IPS-15b (cell line): ENCODE measurements around the gene UBE2L3.
"Not testable (repeated sequence)": the region's sequence is repeated elsewhere in the genome, so short reads cannot be mapped to it uniquely, and the experiment has no call there.

ENCODE experiments used
- H3K27me3 ChIP-seq: one replicate; pipeline ENCODE4 v1.6.1; 2013; ENCODE audit warnings: low read length; ENCODE audit not compliant: control insufficient read depth, insufficient read depth
- H3K36me3 ChIP-seq: one replicate; pipeline ENCODE4 v1.6.1; 2013; ENCODE audit warnings: low read length; ENCODE audit not compliant: control insufficient read depth, insufficient read depth
- H3K4me1 ChIP-seq: one replicate; pipeline ENCODE4 v1.6.1; 2013; ENCODE audit warnings: mild to moderate bottlenecking, low read length; ENCODE audit not compliant: control insufficient read depth, insufficient read depth
- H3K4me3 ChIP-seq: one replicate; pipeline ENCODE4 v1.5.1; 2013; ENCODE audit warnings: low read depth, low read length
- H3K9ac ChIP-seq: one replicate; pipeline ENCODE4 v1.6.1; 2013; ENCODE audit warnings: low read depth, mild to moderate bottlenecking, low read length
- H3K9me3 ChIP-seq: one replicate; pipeline ENCODE4 v1.6.1; 2013; ENCODE audit warnings: mild to moderate bottlenecking, low read length; ENCODE audit not compliant: control insufficient read depth, insufficient read depth

Gene UBE2L3

DNA sequence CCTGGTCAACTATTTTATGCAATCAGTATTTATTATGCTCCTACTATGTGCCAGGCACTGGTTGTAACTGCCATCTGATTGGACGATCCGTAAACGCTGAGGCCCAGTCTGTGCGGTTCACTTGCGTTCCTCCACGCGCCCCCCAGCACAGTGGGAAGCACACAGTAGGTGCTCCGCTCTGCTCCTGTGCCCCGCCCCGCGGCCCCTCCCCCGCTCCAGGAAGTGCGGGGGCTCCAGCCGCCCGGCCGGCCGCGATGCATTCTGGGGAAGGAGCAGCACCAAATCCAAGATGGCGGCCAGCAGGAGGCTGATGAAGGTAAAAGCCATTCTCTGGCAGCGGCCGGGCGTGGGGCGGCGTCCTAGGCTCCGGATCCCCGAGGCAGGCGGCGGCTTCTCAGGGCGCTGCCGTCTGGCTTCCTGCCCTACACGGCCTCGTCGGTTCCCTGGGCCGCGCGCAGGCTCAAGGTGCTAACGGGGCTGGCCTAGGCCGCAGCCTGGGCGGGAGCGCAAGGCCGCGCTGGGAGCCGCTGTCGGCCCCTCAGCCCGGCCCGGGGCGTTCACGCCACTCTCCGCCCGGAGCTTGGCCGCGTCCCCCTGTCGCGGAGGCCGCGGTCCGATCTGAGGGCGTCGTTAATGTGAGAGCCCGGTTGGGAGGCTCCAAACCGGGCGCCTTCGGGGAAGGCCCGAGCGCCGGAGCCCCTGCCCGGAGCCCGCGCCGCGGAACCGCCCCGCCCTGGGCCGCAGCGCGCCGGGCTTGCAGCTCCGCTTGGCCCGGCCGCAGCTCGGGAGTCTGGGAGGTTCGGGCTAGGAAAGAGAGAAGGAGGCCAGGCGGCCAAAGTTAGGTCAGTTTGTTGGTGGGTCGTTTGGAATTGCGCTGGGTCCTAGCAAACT, at the start of gene UBE2L3:
Gene UBE2L3 (plus strand): TSS at position 259 of the 891 bp plus-strand sequence. CDS start 31 bp downstream, at position 290.
- peaks cover 8% of the 10 kb centered on the region for H3K4me1 ChIP-seq
- peak within 1 kb of the TSS; percentile 96 for H3K9ac ChIP-seq
- H3K27me3 ChIP-seq: no peaks in the 10 kb centered on the region
- no peaks in the 10 kb centered on the region for H3K9me3 ChIP-seq
- no peaks in the 10 kb centered on the region for H3K36me3 ChIP-seq
- H3K4me3 ChIP-seq: peak within 1 kb of the TSS; percentile 93

DNA sequence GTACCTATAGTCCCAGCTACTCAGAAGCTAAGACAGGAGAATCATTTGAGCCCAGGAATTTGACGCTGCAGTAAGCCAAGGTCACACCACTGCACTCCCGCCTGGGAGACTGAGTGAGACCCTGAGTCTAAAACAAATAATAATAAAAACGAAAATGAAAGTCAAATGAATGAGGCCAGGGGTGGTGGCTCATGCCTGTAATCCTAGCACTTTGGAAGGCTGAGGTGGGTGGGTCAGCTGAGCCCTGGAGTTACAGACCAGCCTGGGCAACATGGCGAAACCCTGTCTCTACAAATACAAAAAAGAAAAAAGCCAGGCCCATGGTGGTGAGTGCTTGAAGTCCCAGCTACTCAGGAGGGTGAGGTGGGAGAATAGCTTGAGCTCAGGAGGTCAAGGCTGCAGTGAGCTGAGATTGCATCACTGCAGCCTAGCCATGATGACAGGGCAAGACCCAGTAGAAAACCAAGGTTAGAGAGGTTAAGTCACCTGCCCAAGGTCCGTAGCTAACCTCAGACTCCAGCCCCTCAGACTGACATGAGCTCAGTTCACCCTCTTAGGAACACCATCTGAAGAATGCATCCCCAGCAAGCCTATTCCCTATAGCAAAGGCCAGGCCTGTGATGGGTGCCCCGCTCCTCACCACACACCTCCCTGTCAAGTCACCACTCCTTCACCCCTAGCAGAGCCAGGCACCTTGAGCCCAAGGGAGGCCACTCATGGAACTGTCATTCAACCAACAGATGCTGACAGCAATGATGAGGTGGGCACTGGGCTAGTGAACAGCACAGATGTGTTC, 40.6 kb upstream of the UBE2L3 start:
- H3K9ac ChIP-seq, H3K4me3 ChIP-seq, H3K9me3 ChIP-seq, H3K27me3 ChIP-seq, H3K36me3 ChIP-seq, H3K4me1 ChIP-seq: not testable (repeated sequence)

DNA sequence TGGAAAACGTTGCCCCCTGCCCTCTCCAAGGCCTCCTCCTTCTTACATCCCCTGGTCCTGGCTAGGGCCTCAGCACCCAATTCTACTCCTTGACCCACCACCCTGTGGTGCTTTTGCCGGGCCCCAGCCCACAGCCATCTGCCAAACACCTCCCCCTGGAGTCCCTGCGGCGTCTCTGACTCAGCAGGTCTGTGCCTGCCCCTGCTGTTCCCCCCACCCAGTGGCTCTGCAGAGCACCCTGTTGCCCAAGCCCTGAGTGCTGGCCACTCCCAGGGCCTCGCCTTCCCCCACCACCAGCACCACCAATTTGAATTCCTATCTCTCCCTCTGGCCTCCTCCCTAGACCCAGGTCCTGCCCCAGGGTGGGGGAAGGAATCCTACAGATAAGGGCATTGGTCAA, 36.0 kb upstream of the UBE2L3 start:
- not testable (repeated sequence) for H3K9ac ChIP-seq, H3K27me3 ChIP-seq, H3K9me3 ChIP-seq, H3K4me1 ChIP-seq, H3K36me3 ChIP-seq, H3K4me3 ChIP-seq

DNA sequence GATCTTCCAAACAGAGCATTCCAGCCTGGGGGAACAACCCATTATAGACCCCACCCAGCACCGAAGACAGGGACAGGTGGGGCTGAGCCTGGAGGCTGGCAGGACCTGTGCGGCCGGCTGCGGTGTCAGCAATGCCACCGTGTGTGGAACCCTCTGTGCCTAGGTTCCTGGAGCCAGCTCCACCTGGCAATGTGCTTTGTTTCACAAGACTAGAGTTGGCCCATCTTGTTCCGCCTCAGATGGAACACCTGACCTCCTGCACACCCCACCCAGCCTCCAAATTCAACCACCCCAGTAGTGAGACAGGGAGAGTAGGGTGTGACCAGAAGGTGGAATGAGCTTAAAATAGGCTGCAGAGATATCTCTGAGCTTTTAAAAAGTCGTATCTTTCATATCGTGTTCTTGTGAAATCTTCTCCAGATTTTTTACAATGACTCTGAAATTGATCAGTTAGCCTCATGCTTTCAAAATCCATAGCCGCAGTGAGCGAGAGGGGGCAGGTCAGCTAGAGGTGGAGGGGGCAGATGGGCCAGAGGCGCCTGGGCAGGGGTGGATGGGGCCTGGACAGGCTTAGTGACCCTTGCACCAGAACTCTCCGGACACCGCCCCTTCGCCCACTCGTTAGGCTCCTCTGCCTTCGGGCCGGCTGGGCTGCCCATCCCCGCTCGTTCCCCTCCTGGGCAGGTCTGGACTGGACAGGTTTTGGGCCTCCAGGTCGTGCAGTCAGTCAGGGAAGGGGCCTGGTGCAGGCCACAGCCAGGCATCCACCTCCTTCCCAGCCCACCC, 34.5 kb upstream of the UBE2L3 start:
- not testable (repeated sequence) for H3K27me3 ChIP-seq, H3K9ac ChIP-seq, H3K36me3 ChIP-seq, H3K4me3 ChIP-seq, H3K9me3 ChIP-seq, H3K4me1 ChIP-seq

DNA sequence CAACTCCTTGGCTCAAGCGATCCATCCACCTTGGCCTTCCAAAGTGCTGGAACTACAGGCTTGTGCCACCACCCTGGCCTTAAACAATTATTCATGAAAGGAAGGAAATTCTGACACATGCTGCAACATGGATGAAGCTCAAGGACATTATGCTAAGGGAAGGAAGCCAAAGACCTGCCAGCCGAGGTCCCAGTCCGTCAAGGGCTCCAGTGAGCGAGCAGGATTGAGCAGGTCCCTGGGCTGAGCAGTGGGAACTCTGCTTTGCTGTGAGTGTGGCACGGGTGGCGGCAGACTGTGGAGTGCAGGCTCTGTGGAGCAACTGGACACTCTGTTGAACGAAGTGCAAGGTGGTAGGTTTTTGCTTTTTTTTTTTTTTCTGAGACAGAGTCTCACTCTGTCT, 27.7 kb upstream of the UBE2L3 start:
- not testable (repeated sequence) for H3K9me3 ChIP-seq, H3K36me3 ChIP-seq, H3K4me3 ChIP-seq, H3K27me3 ChIP-seq, H3K4me1 ChIP-seq, H3K9ac ChIP-seq

DNA sequence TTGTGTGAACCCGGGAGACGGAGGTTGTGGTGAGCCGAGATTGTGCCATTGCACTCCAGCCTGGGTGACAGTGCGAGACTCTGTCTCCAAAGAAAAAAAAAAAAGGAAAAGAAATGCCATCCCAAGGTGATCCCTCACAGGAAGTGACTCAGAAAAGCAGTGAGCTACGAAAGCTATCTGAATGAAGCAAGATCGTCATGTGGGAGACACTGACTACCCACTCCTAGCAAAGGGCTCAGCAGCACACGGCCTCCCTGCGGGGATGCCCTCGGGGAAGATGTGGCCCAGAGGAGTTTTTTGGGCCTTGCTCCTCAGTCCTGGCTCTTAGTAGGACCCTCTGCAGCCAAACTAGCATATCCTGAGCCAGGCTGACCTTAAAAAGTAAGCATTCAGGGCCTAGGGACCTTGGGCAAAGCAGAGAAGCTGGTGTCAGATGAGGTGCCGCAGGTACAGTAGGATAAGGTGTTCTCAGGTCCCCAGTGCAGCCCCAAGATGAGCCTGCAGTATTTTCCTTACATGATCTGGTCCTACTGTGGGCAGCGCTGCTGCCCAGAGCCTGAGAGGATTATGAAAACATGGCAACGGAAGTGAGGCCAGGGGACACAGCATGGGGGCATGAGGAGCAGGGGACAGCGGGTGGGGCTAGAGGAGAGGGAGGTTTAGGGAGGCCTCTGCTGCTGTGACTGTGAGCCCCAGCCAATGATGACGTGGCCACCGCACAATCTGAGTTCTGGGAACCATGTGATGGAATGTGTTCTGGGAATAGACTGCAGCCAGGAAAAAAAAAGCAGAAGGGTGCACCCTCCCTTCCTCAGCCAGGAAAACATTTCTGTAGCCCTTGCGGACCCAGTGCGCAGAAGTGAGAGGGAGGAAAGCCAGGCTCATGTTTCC, 22.8 kb upstream of the UBE2L3 start:
- H3K4me3 ChIP-seq, H3K9ac ChIP-seq: not testable (repeated sequence)

DNA sequence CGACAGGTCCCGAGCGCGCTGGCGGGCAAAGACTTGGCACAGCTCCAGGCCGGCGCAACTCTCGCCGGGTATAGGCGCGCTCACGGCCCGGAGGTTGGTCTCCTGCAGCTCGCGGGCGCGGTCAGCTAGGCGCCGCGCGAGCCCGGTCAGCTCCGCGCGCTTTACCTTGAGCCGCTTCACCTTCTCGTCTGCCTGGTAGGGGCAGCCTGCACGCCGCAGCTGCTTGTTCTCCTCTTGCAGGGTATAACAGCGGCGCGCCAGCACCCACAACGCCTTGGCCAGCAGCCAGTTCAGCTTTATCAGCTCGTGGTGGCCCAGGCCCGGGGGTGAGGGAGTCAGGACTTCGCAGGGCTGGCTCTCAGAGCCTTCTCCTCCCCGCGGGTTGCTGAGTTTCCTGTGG, 18.0 kb upstream of the UBE2L3 start:
- H3K36me3 ChIP-seq, H3K9me3 ChIP-seq, H3K4me3 ChIP-seq, H3K9ac ChIP-seq, H3K4me1 ChIP-seq, H3K27me3 ChIP-seq: not testable (repeated sequence)

More for the DNA sequence above, 22.8 kb upstream of the UBE2L3 start:
- H3K4me1 ChIP-seq, H3K36me3 ChIP-seq, H3K27me3 ChIP-seq, H3K9me3 ChIP-seq: not testable (repeated sequence)

DNA sequence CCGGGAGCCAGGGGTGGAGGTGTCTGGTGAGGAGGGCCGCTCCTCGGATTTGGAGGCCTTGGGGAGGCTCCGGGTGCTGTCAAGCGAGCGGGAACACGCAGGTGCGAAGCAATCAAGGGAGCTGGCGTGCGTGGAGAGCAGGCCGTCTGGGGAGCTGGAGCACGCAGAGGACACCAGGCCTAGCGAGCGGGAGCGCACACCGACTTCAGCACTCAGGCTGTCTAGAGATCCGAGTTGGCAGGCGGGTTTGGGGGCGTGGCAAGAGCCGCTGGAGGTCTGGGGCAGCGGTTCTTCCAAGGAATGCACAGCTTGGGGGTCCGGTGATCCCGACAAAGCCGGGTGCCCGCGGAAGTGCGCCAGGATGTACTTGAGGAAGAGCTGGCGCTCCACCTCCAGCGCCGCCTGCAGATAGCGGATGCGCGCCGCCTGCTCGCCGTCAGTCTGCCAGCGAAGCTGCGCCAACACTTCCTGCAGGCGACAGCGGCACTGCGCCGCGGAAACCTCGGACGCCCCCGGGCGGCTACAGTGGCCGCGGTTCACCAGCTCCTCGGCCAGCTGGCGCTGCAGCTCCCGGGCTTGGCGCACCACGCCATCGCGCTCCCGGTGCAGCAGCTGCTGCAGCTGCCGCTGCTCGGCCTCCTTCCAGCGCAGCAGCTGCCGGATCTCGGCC, 17.4 kb upstream of the UBE2L3 start:
- not testable (repeated sequence) for H3K9me3 ChIP-seq, H3K27me3 ChIP-seq, H3K36me3 ChIP-seq, H3K9ac ChIP-seq, H3K4me3 ChIP-seq, H3K4me1 ChIP-seq

DNA sequence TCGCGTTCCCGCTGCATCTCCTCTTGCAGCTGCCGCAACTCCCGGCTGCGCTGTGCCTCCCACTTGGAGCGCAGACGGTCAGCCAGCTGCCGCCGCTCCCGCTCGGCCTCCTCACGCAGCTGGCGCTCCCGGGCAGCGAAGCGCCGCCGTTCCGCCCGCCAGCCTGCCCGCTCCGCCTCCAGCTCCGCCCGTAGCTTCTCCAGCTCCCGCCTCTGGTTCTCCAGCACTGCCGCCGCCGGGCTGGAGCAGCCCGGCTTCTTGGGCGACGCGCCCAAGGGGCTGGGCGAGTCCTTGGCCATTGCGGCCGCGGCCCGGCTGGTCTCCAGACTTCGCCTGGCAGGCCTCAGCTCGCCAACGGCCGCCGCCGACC, 16.9 kb upstream of the UBE2L3 start:
- H3K4me1 ChIP-seq, H3K9ac ChIP-seq, H3K4me3 ChIP-seq, H3K36me3 ChIP-seq, H3K27me3 ChIP-seq, H3K9me3 ChIP-seq: not testable (repeated sequence)

DNA sequence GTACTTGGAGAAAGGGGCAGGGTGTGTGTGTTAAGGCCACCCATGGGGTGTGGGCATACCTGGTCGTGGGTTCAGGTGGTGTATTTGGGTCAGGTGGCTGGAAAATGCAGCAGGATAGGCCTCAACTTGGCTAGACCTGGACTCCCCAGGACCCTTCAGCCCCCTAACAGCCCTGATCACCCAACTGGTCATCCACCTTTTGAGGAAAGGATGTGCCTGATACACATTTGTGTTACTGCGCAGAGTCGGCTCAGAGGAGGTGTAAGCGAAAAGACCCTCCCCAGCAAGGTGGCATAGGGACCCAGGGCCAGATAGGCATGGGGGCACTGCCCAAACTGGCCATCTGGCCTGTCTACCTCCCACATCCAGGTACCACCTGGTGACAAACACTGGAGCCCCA, 16.2 kb upstream of the UBE2L3 start, which contains the start of gene RIMBP3C:
Gene RIMBP3C (minus strand): TSS at position 101 of the 400 bp plus-strand sequence. CDS start 485 bp downstream, outside the sequence.
- not testable (repeated sequence) for H3K27me3 ChIP-seq, H3K4me1 ChIP-seq, H3K4me3 ChIP-seq, H3K36me3 ChIP-seq, H3K9me3 ChIP-seq, H3K9ac ChIP-seq
